Measurements from ENCODE around the gene RAB40AL.

Gene RAB40AL

DNA sequence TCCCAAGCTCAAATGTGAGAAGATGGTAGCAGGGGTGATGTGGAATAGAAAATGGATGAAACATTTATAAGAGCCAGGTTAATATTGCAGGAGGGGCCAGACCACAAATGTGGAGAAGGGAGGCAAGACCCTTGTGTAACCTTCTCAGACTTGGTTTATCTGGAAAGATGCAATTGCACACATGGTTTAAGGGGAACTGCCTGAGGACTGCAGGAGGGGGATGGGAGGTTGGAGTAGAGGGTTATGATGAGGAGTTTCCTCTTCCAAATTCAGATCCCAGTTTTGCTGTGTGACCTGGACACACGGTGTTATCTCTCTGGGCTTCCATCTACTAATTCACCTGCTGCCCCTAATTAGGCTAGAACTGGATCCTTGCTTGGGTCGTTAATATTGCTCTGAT lies 46.1 kb downstream of the RAB40AL start:
- Histone ChIP-seq H3K27me3 (ENCODE audit: control insufficient read depth, insufficient read depth, low read length) (no peaks in the 10 kb centered on the region), H3K36me3 (ENCODE audit: control insufficient read depth, insufficient read depth, low read length) (no peaks in the 10 kb centered on the region), H3K27ac (ENCODE audit: low read length) (no peak overlapping the region), H3K4me1 (ENCODE audit: control insufficient read depth, insufficient read depth, low read length) (no peaks in the 10 kb centered on the region), H3K4me3 (ENCODE audit: low read length) (no peak overlapping the region), H3K9me3 (ENCODE audit: control insufficient read depth, insufficient read depth, low read length) (no peaks in the 10 kb centered on the region)
- no peak for DNase-seq (ENCODE audit: low read depth, low spot score)
- WGBS (ENCODE audit: insufficient coverage, insufficient read length) = no CpG with 5 or more reads among the region's 2 CpGs

DNA sequence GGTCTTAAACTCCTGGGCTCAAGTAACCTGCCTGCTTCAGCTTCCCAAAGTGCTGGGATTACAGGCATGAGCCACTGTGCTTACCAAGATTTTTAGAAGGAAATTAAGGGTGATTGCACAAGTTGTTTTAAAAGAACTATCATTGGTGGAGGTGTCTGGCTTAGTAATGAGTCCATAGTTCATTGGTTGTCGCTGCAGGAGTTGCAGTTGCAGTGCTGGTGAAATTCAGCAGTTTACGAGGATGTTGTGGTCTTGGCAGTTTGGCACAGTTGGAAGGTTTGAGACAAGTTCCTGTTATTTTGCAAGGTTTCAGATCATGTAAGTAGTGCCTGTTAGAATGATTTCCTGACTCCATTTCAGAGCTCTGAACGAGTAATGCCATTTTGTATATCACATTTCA lies 48.1 kb downstream of the RAB40AL start:
- no peak for DNase-seq (ENCODE audit: low read depth, low spot score)
- WGBS (ENCODE audit: insufficient coverage, insufficient read length) = no CpG with 5 or more reads among the region's 3 CpGs
- H3K27ac ChIP-seq (ENCODE audit: low read length) = no peak overlapping the region
- H3K27me3 ChIP-seq (ENCODE audit: control insufficient read depth, insufficient read depth, low read length) = no peaks in the 10 kb centered on the region
- H3K4me3 ChIP-seq (ENCODE audit: low read length) = no peak overlapping the region
- no peaks in the 10 kb centered on the region for H3K4me1 ChIP-seq (ENCODE audit: control insufficient read depth, insufficient read depth, low read length)
- no peaks in the 10 kb centered on the region for H3K36me3 ChIP-seq (ENCODE audit: control insufficient read depth, insufficient read depth, low read length)
- no peaks in the 10 kb centered on the region for H3K9me3 ChIP-seq (ENCODE audit: control insufficient read depth, insufficient read depth, low read length)

Data from iPS DF 6.9 (cell line).